GM19035 (cell line): ENCODE data around the gene TAF4.

Experiments
- ATAC-seq: cut with Tn5 transposase; IDR thresholded peaks from one replicate; pipeline ENCODE4 v1.9.1; 2021; ENCODE audit not compliant: unreplicated experiment

Gene TAF4

DNA sequence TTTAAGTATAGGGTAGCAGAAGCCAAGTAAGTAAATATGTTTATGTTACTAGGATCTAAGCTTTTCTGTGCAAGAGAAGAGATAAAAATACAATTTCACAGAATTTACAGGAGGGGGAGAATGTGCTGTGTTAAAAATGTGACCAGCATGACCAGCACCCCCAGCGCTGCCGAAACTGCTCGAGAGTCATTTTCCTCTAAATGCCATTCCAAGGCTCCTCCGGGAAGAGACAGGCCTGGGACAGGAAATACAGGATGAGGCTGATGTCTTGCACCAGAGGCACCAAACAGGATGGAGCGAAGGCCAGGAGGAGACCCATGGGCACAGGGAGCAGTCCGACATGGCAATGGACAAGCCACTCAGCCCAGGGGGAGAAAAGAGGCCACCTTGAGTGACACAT is 21.1 kb downstream of the TAF4 start:
- no peak for ATAC-seq

DNA sequence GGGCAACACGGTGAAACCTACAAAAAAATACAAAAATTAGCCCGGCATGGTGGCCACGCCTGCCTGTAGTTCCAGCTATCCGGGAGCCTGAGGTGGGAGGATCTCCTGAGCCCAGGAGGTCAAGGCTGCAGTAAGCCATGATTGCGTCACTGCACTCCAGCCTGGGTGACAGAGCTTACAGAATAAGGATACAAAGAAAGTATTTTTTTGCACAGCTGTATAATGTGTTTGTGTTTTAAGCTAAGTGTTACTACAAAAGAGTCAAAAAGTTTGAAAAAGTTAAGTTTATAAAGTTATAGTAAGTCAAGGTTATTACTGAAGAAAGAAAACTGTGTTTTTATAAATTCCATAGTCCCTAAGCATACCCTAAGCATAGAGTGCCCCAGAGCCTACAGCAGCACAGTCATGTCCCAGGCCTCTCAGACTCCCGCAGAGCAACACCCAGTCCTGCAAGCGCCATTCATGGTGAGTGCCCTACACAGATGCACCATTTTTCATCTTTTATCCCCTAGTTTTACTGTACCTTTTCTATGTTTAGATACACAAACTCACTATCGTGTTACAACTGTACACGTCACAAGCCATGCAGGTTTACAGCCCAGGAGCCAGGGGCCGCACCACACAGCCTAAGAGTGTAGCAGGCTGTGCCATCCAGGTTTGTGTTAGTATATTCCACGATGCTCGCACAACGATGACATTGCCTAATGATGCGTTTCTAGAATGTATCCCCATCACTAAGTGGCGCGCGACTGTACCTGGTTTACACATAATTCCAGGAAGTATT is 22.4 kb downstream of the TAF4 start:
- ATAC-seq = no peak

DNA sequence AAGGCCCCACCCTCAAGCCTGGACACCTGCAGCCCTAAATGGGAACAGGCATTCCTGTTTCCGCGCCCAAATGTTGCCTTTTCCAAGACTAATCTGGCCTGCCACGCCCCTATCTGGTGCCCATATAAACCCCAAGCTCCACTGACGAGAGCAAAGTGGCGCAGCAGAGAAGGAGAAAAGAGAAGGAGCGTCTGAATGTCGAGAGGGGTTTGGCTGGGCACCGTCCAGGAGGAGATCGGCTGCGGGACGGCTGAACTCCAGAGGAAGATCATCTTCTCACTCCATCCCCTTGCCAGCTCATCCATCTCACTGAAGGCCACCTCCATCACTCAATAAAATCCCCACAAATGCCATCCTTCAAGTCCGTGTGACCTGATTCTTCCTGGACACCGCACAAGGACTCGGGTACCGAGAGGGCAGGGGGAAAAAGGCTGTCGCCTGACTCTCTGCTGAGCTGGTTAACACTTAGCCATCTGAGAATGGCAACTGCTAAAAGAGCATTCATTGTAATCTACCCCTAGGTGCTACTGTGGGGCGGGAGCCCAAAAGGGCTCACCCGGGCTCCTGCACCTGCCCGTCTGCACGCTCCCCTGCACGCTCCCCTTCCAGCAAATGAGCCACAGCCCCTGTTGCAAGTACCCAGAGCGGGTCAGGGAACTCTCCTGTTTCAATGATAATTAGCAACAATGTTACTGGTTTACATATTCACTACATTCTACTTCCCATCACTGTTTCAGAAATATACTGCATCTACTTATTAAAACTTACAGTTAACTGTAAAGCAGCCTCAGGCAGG is 23.5 kb downstream of the TAF4 start:
- ATAC-seq = no peak

DNA sequence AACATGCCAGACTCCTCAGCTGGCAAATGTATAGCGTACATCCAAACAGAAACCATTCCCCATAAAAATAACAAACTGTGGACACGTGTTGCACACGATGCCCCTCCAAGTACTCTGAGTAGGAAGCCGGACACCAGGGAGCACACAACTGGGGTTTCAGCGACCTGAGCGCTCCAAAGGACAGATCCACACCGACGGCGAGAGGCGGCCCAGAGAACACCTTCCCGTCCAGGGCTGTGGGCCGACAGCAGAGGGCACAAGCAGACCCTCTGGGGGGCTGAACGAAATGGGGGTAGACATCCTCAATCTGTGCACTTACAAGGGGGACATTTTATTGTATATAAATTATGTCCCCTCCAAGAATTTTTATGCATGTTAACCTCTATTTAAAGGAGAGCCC is 24.7 kb downstream of the TAF4 start:
- ATAC-seq = no peak

DNA sequence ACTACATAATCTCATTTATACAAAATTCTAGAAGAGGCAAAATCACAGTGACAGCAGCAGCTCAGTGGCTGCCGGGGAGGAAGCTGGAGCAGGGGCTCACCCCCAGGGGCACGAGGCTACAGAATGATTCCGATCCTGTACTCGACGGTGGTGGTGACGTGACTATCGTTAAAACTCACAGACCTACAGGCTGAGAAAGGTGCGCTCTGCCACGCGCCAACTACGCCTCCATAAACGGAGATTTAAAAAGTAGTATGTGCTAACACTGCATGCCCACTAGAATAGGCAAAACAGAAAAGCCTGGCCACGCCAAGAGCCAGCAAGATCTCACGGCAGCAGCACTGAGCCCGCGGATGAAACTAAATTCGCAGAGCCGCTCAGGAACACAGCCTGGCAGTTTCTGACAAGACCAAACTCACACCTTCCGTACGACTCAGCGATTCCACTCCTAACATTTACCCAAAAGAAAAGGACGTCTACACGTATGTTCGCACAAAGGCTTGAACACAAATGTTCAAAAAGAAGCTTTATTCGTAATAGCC is 25.2 kb downstream of the TAF4 start:
- no peak for ATAC-seq

DNA sequence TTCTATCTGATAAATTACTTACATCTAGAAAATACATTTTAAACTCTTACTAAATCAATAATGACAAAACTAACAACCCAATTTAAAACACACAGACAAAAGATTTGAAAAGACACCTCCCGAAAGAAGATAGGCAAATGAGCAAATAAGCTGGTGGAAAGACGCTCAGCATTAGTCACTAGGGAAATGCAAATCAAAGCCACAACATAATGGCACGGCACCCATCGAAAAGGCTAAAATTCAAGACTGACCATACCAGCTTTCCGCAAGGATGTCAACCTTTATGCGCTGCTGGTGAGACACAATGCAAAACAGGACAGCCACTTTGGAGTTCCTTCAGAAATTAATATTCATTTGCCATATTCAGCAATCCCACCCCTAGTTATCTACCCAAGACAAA is 25.9 kb downstream of the TAF4 start:
- ATAC-seq = no peak

DNA sequence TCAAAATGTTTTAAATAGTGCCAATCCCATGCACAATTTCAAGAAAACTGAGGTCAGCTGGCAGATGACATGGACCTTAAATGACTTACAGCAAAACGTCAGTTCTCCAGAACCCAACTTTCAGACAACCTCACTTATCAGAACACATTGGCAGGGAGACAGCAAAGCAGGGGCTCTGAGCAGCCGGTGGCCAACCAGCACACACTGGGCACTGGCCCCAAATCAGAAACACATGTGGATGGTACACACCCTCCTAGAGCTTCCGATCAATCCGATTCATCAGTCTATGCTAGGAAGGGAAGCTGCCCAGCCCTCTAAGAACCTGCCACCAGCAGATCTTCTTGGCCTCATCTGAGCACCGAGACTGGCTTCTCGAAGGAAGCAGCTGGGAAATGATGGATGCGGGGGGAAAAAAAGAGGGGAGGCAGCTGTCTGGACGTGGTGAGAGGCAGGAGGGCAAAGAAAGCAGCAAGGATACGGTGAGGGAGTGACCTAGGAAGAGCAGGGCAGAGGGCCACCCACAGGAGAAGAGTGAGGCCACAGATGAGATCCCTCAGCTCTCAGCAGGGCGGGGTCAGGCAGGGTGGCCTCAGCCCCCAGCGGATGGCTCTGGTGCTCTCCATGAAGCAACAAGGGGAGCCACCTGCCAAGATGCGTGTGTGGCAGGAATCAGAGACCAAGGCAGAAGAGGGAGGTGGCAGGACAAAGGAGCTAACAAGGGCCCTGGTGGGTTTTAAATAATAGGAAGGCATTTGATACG is 32.9 kb downstream of the TAF4 start:
- ATAC-seq = no peak

DNA sequence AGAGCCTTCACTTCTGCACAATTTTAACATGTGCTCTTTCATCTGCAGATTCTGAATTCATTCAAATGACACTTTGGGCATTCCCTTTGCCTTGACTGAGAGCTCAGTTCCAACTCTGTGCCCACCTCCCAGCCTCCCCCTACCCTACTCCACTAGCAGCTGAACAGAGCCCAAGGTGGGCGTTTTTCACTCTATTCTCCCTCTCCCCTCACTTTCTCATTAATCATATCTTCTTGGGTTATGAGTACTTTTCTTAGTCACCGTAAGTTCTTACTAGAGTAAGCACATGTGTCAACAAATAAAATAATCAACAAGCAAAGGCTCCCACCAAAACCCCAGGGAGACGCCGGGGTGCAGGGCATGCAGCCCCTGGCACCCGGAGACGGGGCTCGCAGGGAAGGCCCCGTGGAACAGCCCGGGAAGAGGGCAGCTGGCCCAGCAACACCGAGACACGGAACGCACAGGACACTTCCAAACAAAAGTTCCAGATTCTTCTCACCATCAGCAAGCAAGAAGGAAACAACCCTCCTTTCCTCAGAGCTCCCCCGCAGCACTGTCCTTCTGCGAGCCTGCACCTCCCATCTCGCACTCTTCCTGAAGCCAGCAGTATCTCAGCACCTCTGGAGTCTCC is 34.1 kb downstream of the TAF4 start:
- no peak for ATAC-seq

DNA sequence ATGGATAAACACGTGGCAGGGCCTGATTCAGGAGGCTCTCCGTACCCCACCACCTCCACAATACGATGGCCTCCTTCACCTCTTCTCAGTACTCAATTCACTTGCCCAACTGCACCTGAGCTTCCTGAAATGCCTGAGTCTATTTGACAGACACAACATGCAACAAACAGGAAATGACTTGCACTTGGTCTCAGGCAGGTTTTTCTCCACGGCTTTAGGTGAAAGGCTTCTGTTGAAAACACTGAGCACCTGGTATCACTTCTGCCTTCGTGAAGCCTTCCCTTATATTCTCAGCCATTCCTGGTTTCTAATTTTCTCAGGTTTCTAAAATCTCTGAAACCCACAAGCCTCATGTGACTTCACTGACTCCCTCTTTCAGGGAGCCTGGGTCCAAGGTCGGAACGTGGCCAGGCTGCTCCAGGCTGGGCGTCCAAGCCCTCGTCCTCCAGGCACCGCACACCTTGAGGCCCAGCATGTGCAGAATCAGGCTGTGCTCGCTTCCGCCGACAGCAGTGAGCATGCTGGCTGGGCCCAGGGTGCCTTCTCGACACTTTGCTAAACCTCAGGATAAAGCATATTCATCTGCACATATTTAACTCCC is 34.7 kb downstream of the TAF4 start:
- no peak for ATAC-seq

DNA sequence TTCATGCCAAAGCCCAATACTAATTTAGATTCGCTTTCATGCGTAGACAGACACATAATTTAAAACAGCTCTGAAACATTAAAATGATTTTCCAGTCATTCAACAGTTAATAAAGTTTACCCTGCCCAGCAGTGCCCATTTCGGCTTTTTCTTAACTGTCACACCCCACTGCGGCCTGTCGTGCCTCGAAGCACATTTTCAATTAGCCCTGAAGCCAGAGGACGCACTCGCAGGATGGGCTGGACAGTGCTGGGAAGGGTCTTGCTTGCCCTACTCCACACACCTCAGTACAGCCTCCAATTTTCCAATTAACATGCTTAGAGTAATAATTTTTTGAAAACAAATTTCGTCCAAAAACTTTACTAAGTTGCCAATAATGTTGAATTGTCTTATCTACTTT is 35.3 kb downstream of the TAF4 start:
- no peak for ATAC-seq

DNA sequence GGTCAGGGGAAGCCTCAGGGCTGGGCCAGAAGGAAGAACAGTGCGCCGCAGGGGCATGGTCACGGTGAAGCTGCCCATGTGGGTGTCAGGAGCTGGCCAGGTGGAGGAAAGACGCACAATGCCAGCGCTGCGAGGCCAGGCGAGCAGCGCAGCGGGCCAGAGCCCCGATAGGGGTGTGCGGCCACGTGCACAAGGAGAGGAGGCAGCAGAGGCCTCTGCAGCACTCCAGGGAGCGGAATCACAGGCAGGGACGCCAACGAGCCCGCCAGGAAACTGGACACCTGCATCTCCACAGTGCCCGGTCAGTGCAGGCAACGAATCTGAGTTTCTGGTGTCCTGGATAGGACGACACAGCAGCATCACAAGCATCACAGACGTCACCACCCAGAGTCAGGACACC is 35.7 kb downstream of the TAF4 start:
- ATAC-seq = no peak

DNA sequence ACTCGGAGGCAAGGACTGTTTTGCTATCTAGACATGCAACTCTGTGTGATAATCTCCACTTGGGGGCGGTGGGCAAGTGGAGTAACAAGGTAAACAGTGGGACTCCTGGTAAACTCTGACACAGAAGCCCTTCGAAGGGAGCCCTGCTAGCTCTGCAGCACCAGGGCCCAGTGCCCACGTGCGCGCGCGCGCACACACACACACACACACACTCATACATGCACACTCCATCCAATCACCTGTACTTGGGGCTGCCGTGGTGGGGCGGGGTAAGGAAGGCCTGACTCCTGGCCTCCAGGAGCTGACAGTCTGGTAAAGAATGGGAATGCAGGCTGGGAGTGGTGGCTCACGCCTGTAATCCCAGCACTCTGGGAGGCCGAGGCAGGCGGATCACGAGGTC is 36.4 kb downstream of the TAF4 start:
- ATAC-seq = no peak

DNA sequence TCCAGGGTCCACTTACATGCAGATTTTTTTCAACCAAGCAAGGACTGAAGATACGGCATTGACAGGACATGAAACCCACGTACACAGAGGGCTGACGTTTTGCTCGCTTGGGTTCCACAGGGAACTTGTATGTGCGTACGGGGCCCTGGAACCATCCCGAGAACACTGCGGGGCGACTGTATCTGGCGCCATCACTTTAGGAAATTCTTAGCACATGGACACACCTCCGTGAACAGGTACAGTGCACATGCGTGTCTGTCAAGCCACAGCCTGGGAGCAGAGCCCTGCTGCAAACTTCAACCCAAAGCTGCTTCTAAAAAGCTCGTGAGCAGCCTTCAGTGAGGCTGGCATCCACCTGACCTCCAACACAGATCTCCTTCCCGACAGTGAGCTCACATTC is 37.3 kb downstream of the TAF4 start:
- ATAC-seq = no peak

DNA sequence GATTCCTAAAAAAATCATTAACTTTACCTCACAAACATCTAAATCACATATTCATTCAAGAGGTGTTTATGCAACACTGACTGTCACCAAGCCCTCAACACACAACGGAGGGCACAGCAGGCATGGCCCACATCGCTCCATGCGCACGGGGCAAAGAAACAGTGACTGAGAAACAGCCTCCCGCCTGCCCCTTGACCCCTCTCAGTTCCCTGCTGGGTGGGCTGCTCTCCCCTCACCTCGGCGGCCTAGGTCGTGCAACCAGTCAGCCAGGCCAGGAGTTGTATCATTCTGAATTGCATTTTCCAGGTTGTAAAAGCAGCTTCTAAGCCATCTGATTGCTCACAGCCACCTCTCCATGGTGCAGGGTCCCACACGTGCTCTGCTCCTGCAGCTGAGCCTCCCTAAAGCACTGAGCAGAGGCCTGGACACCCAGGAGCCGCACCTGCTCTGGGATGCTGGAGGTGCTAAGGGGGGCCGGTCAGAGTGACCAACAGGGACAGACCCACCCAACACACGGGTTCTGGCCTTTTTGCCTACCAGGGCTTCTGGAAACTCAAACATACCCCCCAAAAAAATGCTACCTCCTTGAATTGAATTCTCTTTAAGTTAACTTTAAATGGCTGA is 37.9 kb downstream of the TAF4 start:
- ATAC-seq = no peak

DNA sequence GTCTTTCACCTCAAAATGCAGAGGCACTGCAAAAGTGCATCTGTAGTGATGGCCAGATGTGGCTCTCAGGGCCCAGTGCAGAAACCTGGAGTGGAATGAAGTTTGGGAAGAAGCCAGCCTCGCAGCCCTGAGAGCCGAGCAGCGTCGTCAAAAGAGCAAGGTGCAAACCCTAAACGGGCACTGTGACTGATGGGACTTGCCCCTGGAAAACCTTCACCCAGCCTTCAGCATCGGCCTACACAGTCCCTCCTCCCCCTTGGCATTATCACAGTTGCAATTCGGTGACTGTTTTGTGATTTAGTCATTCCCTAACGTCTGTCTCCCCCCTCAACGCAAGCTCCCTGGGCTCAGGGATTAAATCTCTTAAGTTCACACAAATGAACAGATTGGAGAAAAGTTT is 38.6 kb downstream of the TAF4 start:
- ATAC-seq = no peak

DNA sequence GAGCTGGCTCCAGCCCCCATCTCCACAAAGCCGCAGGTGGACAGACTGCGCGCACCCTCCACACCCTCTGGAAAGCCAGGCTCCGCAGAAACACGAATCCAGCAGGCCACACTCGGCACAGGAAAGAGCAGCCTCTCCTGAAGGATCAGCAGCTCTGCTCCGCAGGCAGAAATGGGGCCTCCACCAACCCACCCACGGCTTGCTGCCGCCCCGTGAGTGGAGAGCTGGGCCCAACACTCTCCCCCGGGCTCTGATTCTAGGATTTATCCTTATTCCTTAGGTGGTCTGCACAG is 39.2 kb downstream of the TAF4 start:
- no peak for ATAC-seq

DNA sequence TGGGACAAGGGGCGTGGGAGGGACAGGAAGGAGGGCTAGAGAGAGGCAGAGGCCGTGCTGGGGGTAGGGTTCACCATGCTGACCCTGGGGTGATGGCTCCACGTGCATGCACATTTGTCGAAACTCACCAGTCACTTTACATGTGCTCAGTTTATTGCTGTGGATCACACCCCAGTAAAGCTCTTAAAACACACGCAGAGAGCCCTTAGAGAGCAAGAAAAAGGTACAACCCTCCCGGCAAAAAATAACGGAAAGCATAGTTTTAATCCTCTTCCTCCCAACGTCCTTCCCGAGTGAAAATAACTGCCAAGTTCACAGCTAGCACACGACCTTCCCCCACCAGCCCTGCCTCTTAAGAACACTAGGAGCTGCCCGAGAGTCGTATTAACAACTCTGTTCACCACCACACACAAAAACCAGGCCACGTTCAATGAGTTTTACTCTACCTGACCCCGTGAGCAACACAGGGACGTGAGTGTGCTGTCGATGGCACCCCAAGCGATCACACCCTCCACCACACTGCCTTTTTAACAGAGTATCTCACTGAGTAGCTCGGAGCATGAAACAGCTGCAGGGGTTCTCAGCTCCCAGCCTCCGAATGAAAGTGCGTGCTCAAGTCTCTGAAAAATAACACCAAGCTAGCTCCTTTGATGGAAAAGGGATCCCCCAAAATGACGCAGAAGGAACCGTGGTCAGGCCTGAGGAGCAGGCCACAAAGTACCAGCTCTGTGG is 39.7 kb downstream of the TAF4 start:
- no peak for ATAC-seq

DNA sequence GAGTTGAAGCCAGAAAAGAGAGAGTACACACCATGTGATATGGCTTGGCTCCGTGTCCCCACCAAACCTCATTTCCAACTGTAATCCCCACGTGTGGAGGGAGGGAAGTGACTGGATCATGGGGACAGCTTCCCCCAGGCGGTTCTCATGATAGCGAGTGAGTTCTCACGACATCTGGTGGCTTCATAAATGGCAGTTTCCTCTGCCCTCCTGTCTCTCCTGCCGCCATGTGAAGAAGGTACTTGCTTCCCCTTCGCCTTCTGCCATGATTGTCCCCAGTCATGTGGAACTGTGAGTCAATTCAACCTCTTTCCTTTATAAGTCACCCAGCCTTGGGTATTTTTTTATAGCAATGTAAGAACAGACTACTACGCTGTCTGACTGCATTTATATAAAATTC is 40.3 kb downstream of the TAF4 start:
- ATAC-seq = no peak

DNA sequence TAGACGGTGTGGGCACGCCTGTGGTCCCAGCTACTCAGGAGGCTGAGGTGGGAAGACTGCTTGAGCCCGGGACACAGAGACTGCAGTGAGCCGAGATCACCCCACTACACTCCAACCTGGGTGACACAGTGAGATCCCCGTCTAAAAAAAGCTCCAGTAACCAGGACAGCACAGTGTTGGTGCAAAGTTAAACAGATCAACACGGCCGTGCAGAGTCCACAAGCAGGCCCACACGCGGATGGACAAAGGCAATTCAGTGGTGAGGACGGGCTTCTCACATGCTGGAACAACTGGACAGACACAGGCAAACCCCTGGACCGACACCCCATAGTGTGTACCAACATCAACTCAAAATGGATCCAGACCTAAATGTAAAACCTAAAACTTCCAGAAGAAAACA is 41.7 kb downstream of the TAF4 start:
- ATAC-seq = no peak
